H1 (cell line): ENCODE results near the gene TBC1D22A. TPM values are rescaled to one million over a fixed set of nuclear protein-coding genes. Genes with fewer than 3 reads are reported as not detected.
A peak's percentile ranks its signal among the peaks of the same experiment; 100 is the strongest.

Experiments used
- CTCF ChIA-PET: fragments of 300-600 bp; sonication (Branson Sonifier 250); formaldehyde crosslinking; loops from one replicate; lab custom pipeline; 2021; ENCODE audit not compliant: partially characterized antibody; lab: Charles Lee
- POLR2A ChIA-PET: fragments of 300-600 bp; sonication (Branson Sonifier 250); formaldehyde crosslinking; loops from one replicate; lab custom pipeline; 2021; ENCODE audit warnings: inconsistent platforms; ENCODE audit not compliant: partially characterized antibody; lab: Charles Lee
- DNase-seq, 2 experiments: peaks; one replicate each; pipeline versions ENCODE4 v3.0.0 to v3.0.0-alpha.2; 2010 to 2022; ENCODE audit warnings: low spot score in 2 of 2, low read depth in 1 of 2, mixed read lengths in 1 of 2
- FAIRE-seq: peaks from 2 replicates; lab custom pipeline; 2011; peaks lifted over from hg19 to GRCh38; lab: Jason Lieb, UNC
- H2AFZ ChIP-seq: 2 replicates; pipeline ENCODE4 v1.8.1; 2012; ENCODE audit warnings: low read length, inconsistent platforms
- H2AK5ac ChIP-seq: 2 replicates; pipeline ENCODE4 v1.6.1; 2013; ENCODE audit warnings: low read depth, low read length
- H2BK120ac ChIP-seq: replicated peaks from 2 replicates; pipeline ENCODE3; 2013; ENCODE audit warnings: low read depth, low read length, inconsistent platforms
- H2BK12ac ChIP-seq: 2 replicates; pipeline ENCODE4 v1.6.1; 2013; ENCODE audit warnings: low read depth, low read length
- H2BK15ac ChIP-seq: 2 replicates; pipeline ENCODE4 v1.6.1; 2013; ENCODE audit warnings: low read length
- H2BK20ac ChIP-seq: 2 replicates; pipeline ENCODE4 v1.6.1; 2013; ENCODE audit warnings: low read length
- H2BK5ac ChIP-seq: 2 replicates; pipeline ENCODE4 v1.6.1; 2013; ENCODE audit warnings: low read depth, low read length
- H3K14ac ChIP-seq: 2 replicates; pipeline ENCODE4 v1.6.1; 2013; ENCODE audit warnings: inconsistent platforms; ENCODE audit not compliant: insufficient read length
- H3K18ac ChIP-seq: 2 replicates; pipeline ENCODE4 v1.6.1; 2013; ENCODE audit warnings: low read length; ENCODE audit errors: extremely low read depth
- H3K23ac ChIP-seq: 2 replicates; pipeline ENCODE4 v1.6.1; 2013; ENCODE audit warnings: inconsistent platforms; ENCODE audit not compliant: insufficient read length
- H3K23me2 ChIP-seq: 2 replicates; pipeline ENCODE4 v1.6.1; 2013; ENCODE audit warnings: low read depth, low read length
- H3K27ac ChIP-seq: 2 replicates; pipeline ENCODE4 v1.6.1; 2011; ENCODE audit warnings: low read depth, low read length, inconsistent platforms
- H3K27me3 ChIP-seq, 4 experiments: replicated peaks in 1 of 4; 1 replicate in 1 of 4; 2 replicates in 3 of 4; pipeline versions ENCODE4 v1.6.1 to v1.8.1; 2011 to 2013; ENCODE audit warnings: low read length in 3 of 4, mild to moderate bottlenecking in 3 of 4, inconsistent platforms in 2 of 4, mixed read lengths in 2 of 4, moderate library complexity in 1 of 4; ENCODE audit not compliant: control insufficient read depth in 3 of 4, insufficient read depth in 3 of 4; ENCODE audit errors: extremely low read depth in 1 of 4
- H3K36me3 ChIP-seq, 4 experiments: 2 replicates each; pipeline versions ENCODE4 v1.6.1 to v1.8.1; 2011 to 2013; ENCODE audit warnings: mild to moderate bottlenecking in 4 of 4, low read length in 3 of 4, moderate library complexity in 2 of 4, control low read depth in 1 of 4, inconsistent platforms in 1 of 4; ENCODE audit not compliant: insufficient read depth in 4 of 4, control insufficient read depth in 2 of 4
- H3K4ac ChIP-seq: replicated peaks from 2 replicates; pipeline ENCODE3; 2013; ENCODE audit warnings: low read length, low read depth, mixed read lengths, inconsistent platforms; ENCODE audit not compliant: insufficient read length
- H3K4me1 ChIP-seq, 4 experiments: replicated peaks in 1 of 4; 1 replicate in 1 of 4; 2 replicates in 3 of 4; pipeline versions ENCODE4 v1.6.1 to v1.8.1; 2011 to 2013; ENCODE audit warnings: low read length in 3 of 4, inconsistent platforms in 2 of 4, mixed read lengths in 1 of 4; ENCODE audit not compliant: insufficient read depth in 4 of 4, control insufficient read depth in 3 of 4
- H3K4me2 ChIP-seq, 2 experiments: 2 replicates each; pipeline versions ENCODE4 v1.6.1 to v1.8.1; 2011 to 2013; ENCODE audit warnings: low read depth in 2 of 2, low read length in 2 of 2, control low read depth in 1 of 2, inconsistent platforms in 1 of 2, mild to moderate bottlenecking in 1 of 2; ENCODE audit not compliant: insufficient read depth in 1 of 2
- H3K4me3 ChIP-seq, 4 experiments: fragments of 200-600, 300-600 bp in 1 of 4; sonication (generic), shearing (Covaris generic), sonication (Bioruptor Twin) in 1 of 4; 2 replicates each; pipeline versions ENCODE4 v1.5.1 to v1.8.1; 2011 to 2016; ENCODE audit warnings: low read length in 4 of 4, low read depth in 3 of 4, control low read depth in 2 of 4, inconsistent platforms in 2 of 4, mild to moderate bottlenecking in 2 of 4, mixed read lengths in 1 of 4, moderate library complexity in 1 of 4; ENCODE audit not compliant: insufficient read depth in 2 of 4; ENCODE audit errors: extremely low read depth in 1 of 4
- H3K56ac ChIP-seq: replicated peaks from 2 replicates; pipeline ENCODE3; 2013; ENCODE audit warnings: low read depth, mild to moderate bottlenecking, mixed read lengths, low read length, inconsistent platforms; ENCODE audit not compliant: insufficient read length
- H3K79me1 ChIP-seq: 2 replicates; pipeline ENCODE4 v1.6.1; 2013; ENCODE audit warnings: low read depth, low read length, control low read depth
- H3K79me2 ChIP-seq, 2 experiments: 2 replicates each; pipeline versions ENCODE4 v1.6.1 to v1.8.1; 2012 to 2013; ENCODE audit warnings: low read length in 2 of 2, mild to moderate bottlenecking in 2 of 2, inconsistent platforms in 1 of 2; ENCODE audit not compliant: insufficient read depth in 2 of 2, control insufficient read depth in 1 of 2
- H3K9ac ChIP-seq, 4 experiments: replicated peaks in 1 of 4; 1 replicate in 1 of 4; 2 replicates in 3 of 4; pipeline versions ENCODE4 v1.6.1 to v1.8.1; 2011 to 2013; ENCODE audit warnings: low read depth in 3 of 4, low read length in 3 of 4, control low read depth in 2 of 4, mild to moderate bottlenecking in 2 of 4, moderate library complexity in 2 of 4, inconsistent platforms in 1 of 4; ENCODE audit errors: extremely low read depth in 1 of 4
- H3K9me3 ChIP-seq, 2 experiments: 2 replicates each; pipeline versions ENCODE4 v1.6.1 to v1.8.1; 2012 to 2013; ENCODE audit warnings: mild to moderate bottlenecking in 2 of 2, moderate library complexity in 2 of 2, control low read depth in 1 of 2, inconsistent platforms in 1 of 2, low read depth in 1 of 2, low read length in 1 of 2, mixed read lengths in 1 of 2; ENCODE audit not compliant: insufficient read depth in 2 of 2
- H4K20me1 ChIP-seq, 2 experiments: replicated peaks in 1 of 2; 2 replicates each; pipeline versions ENCODE3 to v1.8.1; 2011 to 2013; ENCODE audit warnings: inconsistent platforms in 2 of 2, low read length in 2 of 2, mild to moderate bottlenecking in 1 of 2; ENCODE audit not compliant: insufficient read depth in 2 of 2, control insufficient read depth in 1 of 2
- H4K5ac ChIP-seq: 2 replicates; pipeline ENCODE4 v1.6.1; 2013; ENCODE audit warnings: low read length, low read depth, mixed read lengths, inconsistent platforms; ENCODE audit not compliant: insufficient read length
- H4K8ac ChIP-seq: 2 replicates; pipeline ENCODE4 v1.8.0; 2013; ENCODE audit warnings: mild to moderate bottlenecking, moderate library complexity, low read length, inconsistent platforms; ENCODE audit not compliant: insufficient read depth; ENCODE audit errors: extremely low read depth
- H4K91ac ChIP-seq: replicated peaks from 2 replicates; pipeline ENCODE3; 2013; ENCODE audit warnings: low read length, mixed read lengths, inconsistent platforms; ENCODE audit not compliant: insufficient read length
- CTCF ChIP-seq, 3 experiments: IDR thresholded peaks; 1 replicate in 2 of 3; 2 replicates in 1 of 3; pipeline versions ENCODE4 v1.5.1 to v1.6.1; 2011; ENCODE audit warnings: low read length in 3 of 3, mild to moderate bottlenecking in 3 of 3, inconsistent platforms in 2 of 3, low read depth in 1 of 3, moderate library complexity in 1 of 3; ENCODE audit not compliant: insufficient read depth in 1 of 3; ENCODE audit errors: control extremely low read depth in 1 of 3
- HDAC2 ChIP-seq, 2 experiments: fragments of 300-600 bp in 1 of 2; sonication (generic) in 1 of 2; IDR thresholded peaks; 2 replicates each; pipeline ENCODE4 v1.6.1; 2011 to 2012; ENCODE audit warnings: low read depth in 2 of 2, low read length in 2 of 2, mild to moderate bottlenecking in 2 of 2, moderate library complexity in 2 of 2, borderline replicate concordance in 1 of 2, inconsistent platforms in 1 of 2
- HDAC6 ChIP-seq: IDR thresholded peaks from one replicate; pipeline ENCODE4 v1.7.1; 2012; ENCODE audit warnings: low read depth, mild to moderate bottlenecking, inconsistent platforms, low read length, moderate library complexity
- KDM4A ChIP-seq: IDR thresholded peaks from one replicate; pipeline ENCODE4 v1.7.1; 2012; ENCODE audit warnings: low read depth, mild to moderate bottlenecking, moderate library complexity, low read length, inconsistent platforms; ENCODE audit not compliant: severe bottlenecking
- MAFK ChIP-seq: IDR thresholded peaks from 2 replicates; pipeline ENCODE4 v1.6.1; 2012; ENCODE audit warnings: low read depth, mild to moderate bottlenecking, improper control_type of control experiment, low read length
- MAX ChIP-seq: IDR thresholded peaks from 2 replicates; pipeline ENCODE4 v1.6.1; 2012; ENCODE audit warnings: inconsistent platforms
- NANOG ChIP-seq: IDR thresholded peaks from 2 replicates; pipeline ENCODE4 v1.6.1; 2011; ENCODE audit warnings: low read length, low read depth, mild to moderate bottlenecking, inconsistent platforms; ENCODE audit not compliant: insufficient read depth, poor library complexity, severe bottlenecking
- SIRT6 ChIP-seq: IDR thresholded peaks from one replicate; pipeline ENCODE4 v1.7.1; 2012; ENCODE audit warnings: low read length, inconsistent platforms
- TAF7 ChIP-seq: optimal IDR thresholded peaks from 2 replicates; pipeline ENCODE3; 2011; ENCODE audit warnings: low read depth, mild to moderate bottlenecking, inconsistent platforms, low read length, moderate library complexity, borderline replicate concordance
- TBP ChIP-seq: IDR thresholded peaks from 2 replicates; pipeline ENCODE4 v1.6.1; 2011; ENCODE audit warnings: low read depth, low read length, improper control_type of control experiment
- ZNF274 ChIP-seq: IDR thresholded peaks from 2 replicates; pipeline ENCODE4 v1.7.0; 2012; ENCODE audit warnings: low read length, borderline replicate concordance; ENCODE audit errors: extremely low read depth
- WGBS, 2 experiments: shearing (Covaris generic) in 1 of 2; methylation state at CpG; one replicate each; pipeline versions ENCODE4 v1.1.6 to v1.1.7; 2013 to 2015; ENCODE audit warnings: low lambda C conversion rate in 2 of 2, mixed read lengths in 2 of 2, inconsistent platforms in 1 of 2, low coverage in 1 of 2, missing lambda C conversion rate in 1 of 2; ENCODE audit not compliant: insufficient replicate concordance in 2 of 2, insufficient coverage in 1 of 2, insufficient read length in 1 of 2; ENCODE audit errors: extremely low coverage in 1 of 2, missing lambda C conversion rate in 1 of 2; 5-methylcytosine and 5-hydroxymethylcytosine counted together
- polyA plus RNA-seq, 7 experiments: library from polyadenylated mRNA; depleted of rRNA in 3 of 7; stranded (reverse) in 5 of 7; unstranded in 2 of 7; fragments of >200 nt in 5 of 7; fragments of 200-250 nt in 2 of 7; gene quantifications; 1 replicate in 5 of 7; 2 replicates in 1 of 7; 4 replicates in 1 of 7; pipeline versions ENCODE4 v1.2.1 to v1.2.3, GENCODE V29; 2011 to 2013; ENCODE audit warnings: missing spikeins in 2 of 7, mixed read lengths in 2 of 7
- total RNA-seq: library from RNA; stranded (reverse); fragmentation: NEBNext Ultra II Directional; extraction: Animal tissue kit (Norgen Biotek cat#: 25700); gene quantifications from 2 replicates; pipeline ENCODE4 v1.2.1, GENCODE V29; 2021

TBC1D22A gene
- total and polyA plus RNA-seq, 2 of the 8 experiments (the other 6 are each of a cell fraction or from before 2014, with no cell fraction given): 11.9 to 18.4 TPM

GRCh38 chr22:47208630-47209029 lies 446.2 kb downstream of the TBC1D22A start:
- no peak overlapping the region for H2AK5ac ChIP-seq
- no peak overlapping the region for H2BK120ac ChIP-seq
- H4K5ac ChIP-seq: no peak overlapping the region
- H3K4me2 ChIP-seq: no peak overlapping the region
- H3K27ac ChIP-seq: no peak overlapping the region
- H3K79me2 ChIP-seq: no peaks in the 10 kb centered on the region
- no peak overlapping the region for H3K18ac ChIP-seq
- CTCF ChIA-PET: no interaction called here
- no peak overlapping the region for H3K9ac ChIP-seq
- H2BK12ac ChIP-seq: no peak overlapping the region
- H4K20me1 ChIP-seq: no peaks in the 10 kb centered on the region
- no peak overlapping the region for H2AFZ ChIP-seq
- no peak overlapping the region for H4K8ac ChIP-seq
- H3K79me1 ChIP-seq: no peaks in the 10 kb centered on the region
- FAIRE-seq (no peak), DNase-seq (peak in 1 of 2 experiments; percentile 1)
- H3K4me3 ChIP-seq: no peak overlapping the region
- 93% methylated on average over 13 of the region's 14 CpGs; no CpG with 5 or more reads in 1 of the 2 experiments for WGBS, 2 experiments
- H3K36me3 ChIP-seq: no peaks in the 10 kb centered on the region
- H3K56ac ChIP-seq: no peak overlapping the region
- no peak overlapping the region for H3K4ac ChIP-seq
- no peak overlapping the region for H4K91ac ChIP-seq
- POLR2A ChIA-PET: no interaction called here
- peaks cover 82 to 92% of the 10 kb centered on the region in 2 experiments for H3K9me3 ChIP-seq
- no peak overlapping the region for H2BK20ac ChIP-seq
- H3K27me3 ChIP-seq: no peaks in the 10 kb centered on the region
- H3K23me2 ChIP-seq: no peaks in the 10 kb centered on the region
- no peak overlapping the region for H2BK15ac ChIP-seq
- no peak overlapping the region for H3K23ac ChIP-seq
- no peak overlapping the region for H3K14ac ChIP-seq
- no peaks in the 10 kb centered on the region for H3K4me1 ChIP-seq
- no peak overlapping the region for H2BK5ac ChIP-seq
- TF ChIP-seq MAX (no peak), ZNF274 (no peak), NANOG (no peak), HDAC6 (no peak), TBP (no peak), KDM4A (no peak), SIRT6 (no peak), HDAC2 (IDR thresholded peaks at IDR 0.05; ENCODE audit: borderline replicate concordance in 1 of 2, low read depth in 2 of 2, low read length in 2 of 2) (no peak), MAFK (no peak), CTCF (IDR thresholded peaks at IDR 0.05; ENCODE audit: control extremely low read depth in 1 of 3, insufficient read depth in 1 of 3, low read depth in 1 of 3, low read length in 3 of 3) (no peak), TAF7 (no peak)
